ENCODE data around the gene SZT2. TPM values are rescaled to one million over a fixed set of nuclear protein-coding genes. Genes with fewer than 3 reads are reported as not detected.

SZT2 gene
- total RNA-seq, 1 experiment from 2014 or later = 77.3 TPM

- no peak overlapping the region for H3K4me3 Mint-ChIP-seq (ENCODE audit: low read depth, unreplicated experiment)
- no peaks in the 10 kb centered on the region for H3K27me3 Mint-ChIP-seq (ENCODE audit: unreplicated experiment)
- H3K9me3 Mint-ChIP-seq (ENCODE audit: low read depth, unreplicated experiment) = no peaks in the 10 kb centered on the region
- peaks cover 17% of the 10 kb centered on the region for H3K4me1 Mint-ChIP-seq (ENCODE audit: low read depth, unreplicated experiment)
- H3K27ac Mint-ChIP-seq (ENCODE audit: unreplicated experiment) = peak overlapping the region; percentile 73
- TF ChIP-seq, protein P1, sequence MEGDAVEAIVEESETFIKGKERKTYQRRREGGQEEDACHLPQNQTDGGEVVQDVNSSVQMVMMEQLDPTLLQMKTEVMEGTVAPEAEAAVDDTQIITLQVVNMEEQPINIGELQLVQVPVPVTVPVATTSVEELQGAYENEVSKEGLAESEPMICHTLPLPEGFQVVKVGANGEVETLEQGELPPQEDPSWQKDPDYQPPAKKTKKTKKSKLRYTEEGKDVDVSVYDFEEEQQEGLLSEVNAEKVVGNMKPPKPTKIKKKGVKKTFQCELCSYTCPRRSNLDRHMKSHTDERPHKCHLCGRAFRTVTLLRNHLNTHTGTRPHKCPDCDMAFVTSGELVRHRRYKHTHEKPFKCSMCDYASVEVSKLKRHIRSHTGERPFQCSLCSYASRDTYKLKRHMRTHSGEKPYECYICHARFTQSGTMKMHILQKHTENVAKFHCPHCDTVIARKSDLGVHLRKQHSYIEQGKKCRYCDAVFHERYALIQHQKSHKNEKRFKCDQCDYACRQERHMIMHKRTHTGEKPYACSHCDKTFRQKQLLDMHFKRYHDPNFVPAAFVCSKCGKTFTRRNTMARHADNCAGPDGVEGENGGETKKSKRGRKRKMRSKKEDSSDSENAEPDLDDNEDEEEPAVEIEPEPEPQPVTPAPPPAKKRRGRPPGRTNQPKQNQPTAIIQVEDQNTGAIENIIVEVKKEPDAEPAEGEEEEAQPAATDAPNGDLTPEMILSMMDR (IDR thresholded peaks at IDR 0.05; ENCODE audit: unreplicated experiment) = no peak
- BruUV-seq (replicated peaks) = no TSS peak
- H3K36me3 Mint-ChIP-seq (ENCODE audit: insufficient read depth, unreplicated experiment) = peaks cover 76% of the 10 kb centered on the region
- no peak for DNase-seq
- CTCF ChIA-PET = no interaction called here
- intact Hi-C loops (cut with micrococcal nuclease; ENCODE audit: unreplicated experiment) = no loop called here
Measured at GRCh38 chr1:43444836-43445235, 55.1 kb downstream of the SZT2 start.

DNA sequence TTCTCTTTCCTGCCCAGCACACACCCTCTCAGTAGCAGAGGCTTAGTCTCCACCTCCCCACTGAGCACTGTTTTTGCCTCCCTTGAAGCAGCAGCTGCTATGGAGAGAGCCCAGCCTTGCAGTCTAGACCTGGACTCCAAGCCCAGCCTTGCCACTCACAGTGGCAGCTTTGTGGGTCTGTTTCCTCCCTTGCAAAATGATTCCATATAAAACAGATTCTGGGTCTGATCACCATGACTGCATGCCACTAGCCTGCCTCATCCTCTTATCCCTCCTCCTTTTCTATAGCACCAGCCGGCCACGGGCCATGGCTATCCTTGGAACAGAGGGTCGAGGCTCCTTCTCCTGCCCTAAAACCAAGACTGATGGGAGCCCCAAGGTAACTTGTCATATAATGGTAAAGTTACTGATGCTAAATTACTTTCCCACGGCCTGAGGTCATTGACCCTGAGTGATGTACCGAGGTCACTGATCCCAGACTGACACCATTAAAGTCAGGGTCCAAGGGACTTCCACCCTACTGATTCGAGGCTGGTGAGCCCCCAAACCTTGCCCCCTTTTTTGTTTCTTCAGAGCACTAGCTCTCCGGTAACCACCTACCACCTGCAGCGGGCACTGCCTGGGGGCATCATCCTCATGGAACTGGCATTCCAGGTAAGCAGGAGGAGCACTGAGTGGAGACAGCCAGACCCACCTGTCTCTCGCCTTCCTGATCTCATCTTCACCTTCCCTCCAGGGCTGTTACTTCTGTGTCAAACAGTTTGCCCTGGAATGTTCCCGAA, 56.1 kb downstream of the SZT2 start:
- DNase-seq = no peak
- TF ChIP-seq, protein P1 (IDR thresholded peaks at IDR 0.05; ENCODE audit: unreplicated experiment) = no peak
- no peaks in the 10 kb centered on the region for H3K9me3 Mint-ChIP-seq (ENCODE audit: low read depth, unreplicated experiment)
- no peaks in the 10 kb centered on the region for H3K27me3 Mint-ChIP-seq (ENCODE audit: unreplicated experiment)
- peaks cover 76% of the 10 kb centered on the region for H3K36me3 Mint-ChIP-seq (ENCODE audit: insufficient read depth, unreplicated experiment)
- CTCF ChIA-PET = no interaction called here
- peak overlapping the region; percentile 4 for H3K27ac Mint-ChIP-seq (ENCODE audit: unreplicated experiment)
- BruUV-seq (replicated peaks) = no TSS peak
- intact Hi-C loops (cut with micrococcal nuclease; ENCODE audit: unreplicated experiment) = no loop called here
- H3K4me3 Mint-ChIP-seq (ENCODE audit: low read depth, unreplicated experiment) = no peak overlapping the region
- H3K4me1 Mint-ChIP-seq (ENCODE audit: low read depth, unreplicated experiment) = peaks cover 17% of the 10 kb centered on the region

DNA sequence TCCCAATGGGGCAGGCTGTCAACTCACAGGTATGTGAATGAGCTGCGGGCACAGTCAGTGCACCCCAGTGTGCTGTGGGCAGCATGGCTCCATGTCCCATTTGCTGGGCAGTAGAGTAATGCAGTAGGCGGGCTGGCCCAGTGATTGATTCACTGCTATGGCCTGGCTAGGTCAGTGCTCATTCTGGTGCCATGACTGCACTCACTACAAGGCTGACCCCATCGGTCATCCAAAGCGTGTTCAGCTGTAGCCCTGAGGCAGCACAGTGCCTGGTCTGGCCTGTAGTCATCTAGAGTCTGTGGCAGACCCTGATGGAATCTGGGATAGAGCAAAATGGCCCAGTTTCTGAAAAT, 56.7 kb downstream of the SZT2 start:
- Mint-ChIP-seq H3K4me3 (ENCODE audit: low read depth, unreplicated experiment) (no peak overlapping the region), H3K27me3 (ENCODE audit: unreplicated experiment) (no peaks in the 10 kb centered on the region), H3K27ac (ENCODE audit: unreplicated experiment) (no peak overlapping the region), H3K36me3 (ENCODE audit: insufficient read depth, unreplicated experiment) (peaks cover 76% of the 10 kb centered on the region), H3K9me3 (ENCODE audit: low read depth, unreplicated experiment) (no peaks in the 10 kb centered on the region), H3K4me1 (ENCODE audit: low read depth, unreplicated experiment) (peaks cover 17% of the 10 kb centered on the region)
- intact Hi-C loops (cut with micrococcal nuclease; ENCODE audit: unreplicated experiment) = no loop called here
- DNase-seq = no peak
- TF ChIP-seq, protein P1 (IDR thresholded peaks at IDR 0.05; ENCODE audit: unreplicated experiment) = no peak
- CTCF ChIA-PET = no interaction called here
- BruUV-seq (replicated peaks) = no TSS peak

- H3K36me3 Mint-ChIP-seq (ENCODE audit: insufficient read depth, unreplicated experiment) = peaks cover 80% of the 10 kb centered on the region
Measured at GRCh38 chr1:43446881-43447835, 57.5 kb downstream of the SZT2 start.

More at GRCh38 chr1:43446881-43447835, 57.5 kb downstream of the SZT2 start:
- TF ChIP-seq, protein P1 (IDR thresholded peaks at IDR 0.05; ENCODE audit: unreplicated experiment) = no peak
- Mint-ChIP-seq H3K4me3 (ENCODE audit: low read depth, unreplicated experiment) (no peak overlapping the region), H3K27me3 (ENCODE audit: unreplicated experiment) (no peaks in the 10 kb centered on the region), H3K4me1 (ENCODE audit: low read depth, unreplicated experiment) (peaks cover 20% of the 10 kb centered on the region), H3K27ac (ENCODE audit: unreplicated experiment) (no peak overlapping the region), H3K9me3 (ENCODE audit: low read depth, unreplicated experiment) (no peaks in the 10 kb centered on the region)
- BruUV-seq (replicated peaks) = no TSS peak
- CTCF ChIA-PET = interaction anchor here (0.6 kb wide), 1 partner anchor 79 kb away, joined by 4 read pairs; no protein-coding TSS in a partner anchor
- intact Hi-C loops (cut with micrococcal nuclease; ENCODE audit: unreplicated experiment) = no loop called here
- DNase-seq = no peak
